HG02571 (cell line): ENCODE data around the gene BRF1.

Source experiments
- ATAC-seq: cut with Tn5 transposase; IDR thresholded peaks from one replicate; pipeline ENCODE4 v1.9.1; 2021; ENCODE audit warnings: mild to moderate bottlenecking, moderate library complexity; ENCODE audit not compliant: unreplicated experiment

BRF1 gene

GRCh38 chr14:105269405-105269804 is 31.4 kb downstream of the BRF1 start:
- ATAC-seq, result no peak

DNA sequence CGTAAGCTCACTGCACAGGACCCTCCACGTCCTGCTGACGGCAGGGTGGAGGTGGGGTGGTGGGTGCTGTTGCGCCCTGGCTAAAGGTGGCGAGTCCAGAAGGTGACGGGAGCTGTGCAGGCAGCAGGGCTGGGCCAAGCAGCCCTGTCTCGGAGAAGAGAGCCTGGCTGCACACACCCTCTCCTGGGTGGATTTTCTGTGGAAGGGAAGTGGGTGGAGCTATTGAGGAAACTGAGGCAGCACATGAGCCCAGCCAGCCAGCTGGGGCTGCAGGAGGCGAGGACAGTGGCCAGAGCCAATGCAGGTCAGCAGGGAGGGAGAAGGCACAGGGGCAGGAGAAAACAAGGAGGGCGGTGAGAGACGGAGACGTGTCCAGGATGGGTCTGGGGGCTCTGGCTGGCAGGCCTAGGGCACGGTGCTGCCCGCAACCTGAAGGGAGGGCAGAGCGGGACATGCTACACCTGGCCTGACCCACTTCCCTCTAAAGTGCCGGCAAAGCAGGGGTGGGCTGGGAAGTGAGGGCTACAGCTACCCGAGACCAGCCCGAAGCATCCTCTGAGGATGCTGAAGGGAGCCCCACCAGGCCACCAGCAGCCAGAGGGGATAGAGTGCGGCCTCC is 32.0 kb downstream of the BRF1 start:
- ATAC-seq, result no peak

DNA sequence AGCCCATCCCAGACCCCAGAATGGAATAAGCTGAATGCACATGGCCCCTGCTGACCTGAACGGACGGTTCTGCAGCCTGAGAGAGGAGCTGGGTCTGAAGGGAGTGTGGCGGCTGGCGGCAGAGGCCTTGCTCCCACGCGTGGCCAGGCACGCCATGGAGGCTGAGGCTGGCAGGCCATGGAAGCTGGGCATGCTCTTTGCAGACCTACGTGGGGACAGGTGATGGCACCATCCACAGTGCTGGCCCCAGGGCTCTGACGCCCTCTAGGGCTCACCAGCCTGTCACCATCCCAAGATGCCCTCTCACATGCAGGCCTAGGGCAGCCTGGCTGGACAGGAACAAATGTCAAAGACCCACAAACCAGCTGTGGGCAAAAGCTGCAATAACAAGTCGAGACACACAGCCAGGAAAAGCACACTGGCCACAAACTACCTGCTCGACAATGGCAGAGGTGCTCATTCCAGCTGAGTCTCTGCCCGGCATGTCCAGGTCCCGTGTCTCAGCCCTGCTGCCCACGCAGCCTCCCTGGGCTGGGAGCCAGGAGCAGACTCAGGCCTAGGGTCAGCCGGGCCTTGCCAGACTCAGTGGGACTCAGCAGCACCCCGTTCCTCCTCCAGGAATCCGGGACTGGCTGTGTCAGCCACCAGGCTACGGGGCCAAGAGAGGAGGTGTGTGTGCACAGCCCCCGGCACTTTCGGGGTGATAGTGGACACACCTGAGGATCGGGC is 32.8 kb downstream of the BRF1 start:
- no peak for ATAC-seq

GRCh38 chr14:105261781-105262180 is 39.0 kb downstream of the BRF1 start:
- ATAC-seq, result no peak

DNA sequence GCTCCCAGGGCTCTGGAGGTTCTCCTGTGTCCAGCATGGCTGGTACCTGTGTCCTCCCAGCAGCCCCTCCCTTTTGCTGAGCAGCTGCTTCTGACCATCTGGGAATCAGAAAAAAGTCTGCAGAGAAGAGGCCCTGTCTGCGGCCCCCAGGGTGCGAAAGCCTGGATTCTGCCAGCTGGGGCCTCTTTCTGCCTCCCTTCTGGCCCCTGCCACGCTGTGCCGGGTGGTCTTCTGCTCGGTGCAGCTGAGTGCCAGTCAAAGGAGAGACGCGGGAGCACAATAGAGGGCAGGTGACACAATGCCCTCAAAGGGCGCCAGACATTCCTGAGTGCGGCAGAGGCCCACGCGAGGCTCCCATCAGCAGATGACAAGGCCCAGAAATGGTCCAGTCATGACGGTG is 39.8 kb downstream of the BRF1 start:
- ATAC-seq, result no peak

DNA sequence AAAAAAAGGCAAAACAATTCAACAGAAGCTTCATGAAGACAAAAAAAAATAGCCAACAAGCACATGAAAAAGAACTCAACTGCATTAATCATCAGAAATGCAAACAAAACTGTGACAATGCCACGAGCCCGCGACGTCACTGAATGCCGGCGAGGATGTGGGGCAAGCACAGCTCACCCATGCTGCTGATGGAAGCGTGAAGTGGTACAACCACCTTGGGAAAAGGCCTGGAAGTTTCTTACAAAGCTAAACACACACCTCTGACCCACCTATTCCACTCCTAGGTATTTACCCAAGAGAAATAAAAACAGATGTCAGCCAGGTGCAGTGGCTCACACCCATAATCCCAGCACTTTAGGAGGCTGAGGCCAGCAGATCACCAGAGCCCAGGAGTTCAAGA is 42.0 kb downstream of the BRF1 start:
- ATAC-seq, result no peak

DNA sequence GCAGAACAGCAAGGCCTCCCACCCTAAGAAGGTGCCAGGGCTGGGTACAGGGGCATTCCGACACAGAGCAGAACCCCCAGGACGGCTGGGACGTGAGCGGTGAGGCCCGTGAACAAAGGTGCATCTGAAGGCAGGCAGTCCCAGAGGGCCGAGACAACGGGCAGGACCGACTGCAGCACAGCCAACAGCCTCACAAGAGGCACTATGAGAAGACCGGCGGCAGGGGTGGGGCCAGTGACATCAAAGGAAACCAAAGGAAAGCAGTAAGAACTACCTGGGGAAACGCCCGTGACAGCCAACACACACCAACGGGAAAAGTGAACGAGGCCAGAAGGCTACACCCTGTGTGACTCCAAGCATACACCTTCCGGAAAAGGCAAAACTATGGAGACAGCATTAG is 43.3 kb downstream of the BRF1 start:
- ATAC-seq, result no peak

- ATAC-seq, result no peak
Observed at GRCh38 chr14:105256292-105256960, 44.4 kb downstream of the BRF1 start.

DNA sequence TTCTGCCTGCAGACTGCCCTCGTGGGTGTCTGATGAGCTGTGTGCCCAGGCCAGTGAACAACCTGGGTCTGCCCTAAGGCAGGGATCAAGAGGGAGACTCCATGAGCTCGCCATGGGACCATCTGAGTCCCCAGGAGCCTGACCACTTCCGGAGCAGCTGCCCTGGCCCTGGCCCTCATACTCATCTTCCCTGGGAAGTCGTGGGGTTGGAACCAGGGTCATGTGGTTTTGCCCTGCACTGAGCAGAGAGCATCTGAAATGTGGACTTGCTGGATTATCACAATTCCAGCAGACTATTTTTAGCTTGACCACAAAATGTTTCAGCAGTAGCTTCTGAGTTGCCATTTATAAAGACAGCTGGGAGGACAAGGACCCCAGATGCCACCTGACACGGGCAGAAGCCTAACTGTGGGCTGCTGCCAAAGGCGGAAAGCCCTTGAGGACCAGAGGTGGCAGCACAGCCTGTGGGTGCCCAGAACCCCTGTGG is 45.7 kb downstream of the BRF1 start:
- ATAC-seq, result no peak

GRCh38 chr14:105253329-105253682 is 47.5 kb downstream of the BRF1 start:
- no peak for ATAC-seq

- no peak for ATAC-seq
Observed at GRCh38 chr14:105252552-105253328, 48.1 kb downstream of the BRF1 start.

- no peak for ATAC-seq
Observed at GRCh38 chr14:105251920-105252319, 48.9 kb downstream of the BRF1 start.

GRCh38 chr14:105250986-105251385 is 49.8 kb downstream of the BRF1 start:
- ATAC-seq, result no peak

GRCh38 chr14:105250008-105250366 is 50.8 kb downstream of the BRF1 start:
- ATAC-seq, result no peak

DNA sequence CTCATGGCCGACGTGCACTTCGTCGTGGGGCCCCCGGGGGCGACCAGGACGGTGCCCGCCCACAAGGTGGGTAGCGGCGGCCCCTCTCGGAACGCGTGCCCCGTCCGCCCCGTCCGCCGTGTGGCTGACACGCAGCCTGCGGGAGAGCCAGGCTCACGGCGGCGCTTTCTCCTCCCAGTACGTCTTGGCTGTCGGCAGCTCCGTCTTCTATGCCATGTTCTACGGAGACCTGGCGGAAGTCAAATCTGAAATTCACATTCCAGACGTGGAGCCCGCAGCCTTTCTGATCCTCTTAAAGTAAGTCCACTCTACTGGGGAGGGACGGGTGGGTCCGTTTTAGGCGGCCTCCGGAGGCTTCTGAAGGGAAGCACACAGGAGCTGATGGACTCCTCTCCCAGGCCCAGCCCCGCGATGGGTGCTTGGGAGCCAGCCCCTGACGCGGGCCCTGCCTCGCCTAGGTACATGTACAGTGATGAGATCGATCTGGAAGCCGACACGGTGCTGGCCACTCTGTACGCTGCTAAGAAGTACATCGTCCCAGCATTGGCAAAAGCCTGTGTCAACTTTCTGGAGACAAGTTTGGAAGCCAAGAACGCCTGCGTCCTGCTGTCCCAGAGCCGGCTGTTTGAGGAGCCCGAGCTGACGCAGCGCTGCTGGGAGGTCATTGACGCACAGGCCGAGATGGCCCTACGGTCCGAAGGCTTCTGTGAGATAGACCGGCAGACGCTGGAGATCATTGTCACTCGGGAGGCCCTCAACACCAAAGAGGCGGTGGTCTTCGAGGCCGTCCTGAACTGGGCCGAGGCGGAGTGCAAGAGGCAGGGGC is 51.4 kb downstream of the BRF1 start:
- ATAC-seq, result no peak

- ATAC-seq, result peak; percentile 73
Observed at GRCh38 chr14:105248368-105249181, 52.2 kb downstream of the BRF1 start, which contains the start of gene BTBD6. Gene BTBD6, plus strand, starts transcription at chr14:105248533. Its CDS starts 179 bp downstream, at chr14:105248712.

DNA sequence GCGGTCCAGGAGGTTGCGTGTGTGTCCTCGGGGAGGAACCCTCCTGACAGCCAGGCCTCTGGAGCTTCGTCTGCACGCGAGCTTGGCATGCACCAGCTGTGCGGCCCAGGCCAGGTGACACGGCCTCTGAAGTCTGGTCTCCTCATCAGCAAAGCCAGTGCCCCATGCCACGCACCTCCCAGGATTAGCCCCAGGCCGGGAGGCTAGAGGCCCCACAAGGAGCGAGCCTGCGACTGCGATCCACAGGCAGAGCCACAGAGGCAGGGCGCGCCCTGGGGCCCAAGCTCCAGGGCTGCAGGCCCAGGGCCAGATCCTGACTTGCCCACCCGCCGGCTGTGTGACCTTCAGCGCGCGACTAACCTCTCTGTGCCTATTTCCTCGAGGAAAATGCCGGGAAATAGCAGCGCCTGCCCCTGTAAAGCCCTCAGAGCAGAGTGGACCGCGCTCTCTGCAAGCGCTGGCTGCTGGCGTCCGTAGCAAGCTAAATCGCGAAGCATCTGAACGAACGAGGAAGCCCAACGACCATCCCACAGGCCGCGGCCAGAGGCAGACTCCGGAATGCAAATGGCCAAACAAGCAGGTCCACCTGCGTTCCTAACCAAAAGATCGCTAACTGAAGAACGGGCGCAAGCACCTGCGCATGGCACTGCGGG is 53.0 kb downstream of the BRF1 start:
- no peak for ATAC-seq

DNA sequence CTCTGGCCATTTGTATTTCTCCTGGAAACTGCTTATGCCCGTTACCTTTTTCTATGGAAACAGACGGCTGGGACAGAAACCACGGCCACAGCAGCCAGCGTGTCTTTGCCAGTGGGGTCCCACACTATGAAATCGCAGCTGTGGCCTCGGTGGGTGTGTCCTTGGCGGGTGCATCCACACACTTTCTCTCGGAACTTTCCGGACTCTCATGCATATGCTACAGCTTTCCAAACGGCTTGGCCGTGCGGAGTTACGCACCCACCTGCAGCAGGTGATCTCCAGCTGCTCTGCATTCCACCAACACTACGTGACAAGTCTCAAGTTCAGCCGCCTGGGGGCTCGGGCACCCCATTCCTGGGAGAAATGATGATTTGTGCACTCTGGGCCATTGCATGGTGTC is 53.8 kb downstream of the BRF1 start:
- no peak for ATAC-seq

- ATAC-seq, result no peak
Observed at GRCh38 chr14:105244334-105244733, 56.5 kb downstream of the BRF1 start.
